HFFc6 (cell line): Measurements from ENCODE around the gene RBMS1. TPM values are rescaled to one million over a fixed set of nuclear protein-coding genes. Genes with fewer than 3 reads are reported as not detected.

ENCODE experiments used
- DNase-seq: peaks from one replicate; pipeline ENCODE4 v3.0.0-alpha.2; 2018
- H3K27ac Mint-ChIP-seq: 2 replicates; pipeline ENCODE4 v1.8.0; 2020; ENCODE audit warnings: mild to moderate bottlenecking, mixed read lengths
- H3K27me3 Mint-ChIP-seq: 2 replicates; pipeline ENCODE4 v1.8.0; 2021; ENCODE audit warnings: mild to moderate bottlenecking, moderate library complexity, mixed read lengths; ENCODE audit not compliant: insufficient read depth
- H3K36me3 Mint-ChIP-seq: 2 replicates; pipeline ENCODE4 v1.8.0; 2021; ENCODE audit warnings: low read depth, mixed read lengths
- H3K4me1 Mint-ChIP-seq: 2 replicates; pipeline ENCODE4 v1.8.0; 2020; ENCODE audit warnings: low read depth, mixed read lengths
- H3K4me3 Mint-ChIP-seq: 2 replicates; pipeline ENCODE4 v1.8.0; 2020; ENCODE audit warnings: mild to moderate bottlenecking, moderate library complexity, mixed read lengths
- H3K9me3 Mint-ChIP-seq: 2 replicates; pipeline ENCODE4 v1.8.0; 2020; ENCODE audit warnings: mild to moderate bottlenecking, mixed read lengths
- total RNA-seq, 6 experiments: library from RNA; stranded (reverse); fragmentation: NEBNext Ultra II Directional; extraction: Animal tissue kit (Norgen Biotek cat#: 25700); gene quantifications; 2 replicates in 1 of 6; 3 replicates in 5 of 6; pipeline ENCODE4 v1.2.3, GENCODE V29; 2021
- TF ChIP-seq, protein P1 (sequence below): fragments of 200-600 bp; sonication (generic); IDR thresholded peaks from 2 replicates; pipeline ENCODE4 v1.5.0; 2021; ENCODE audit warnings: antibody characterized with exemption, mild to moderate bottlenecking

Gene RBMS1
- total RNA-seq, 6 experiments from 2014 or later = 88.7 to 111 (median 96.1) TPM

DNA sequence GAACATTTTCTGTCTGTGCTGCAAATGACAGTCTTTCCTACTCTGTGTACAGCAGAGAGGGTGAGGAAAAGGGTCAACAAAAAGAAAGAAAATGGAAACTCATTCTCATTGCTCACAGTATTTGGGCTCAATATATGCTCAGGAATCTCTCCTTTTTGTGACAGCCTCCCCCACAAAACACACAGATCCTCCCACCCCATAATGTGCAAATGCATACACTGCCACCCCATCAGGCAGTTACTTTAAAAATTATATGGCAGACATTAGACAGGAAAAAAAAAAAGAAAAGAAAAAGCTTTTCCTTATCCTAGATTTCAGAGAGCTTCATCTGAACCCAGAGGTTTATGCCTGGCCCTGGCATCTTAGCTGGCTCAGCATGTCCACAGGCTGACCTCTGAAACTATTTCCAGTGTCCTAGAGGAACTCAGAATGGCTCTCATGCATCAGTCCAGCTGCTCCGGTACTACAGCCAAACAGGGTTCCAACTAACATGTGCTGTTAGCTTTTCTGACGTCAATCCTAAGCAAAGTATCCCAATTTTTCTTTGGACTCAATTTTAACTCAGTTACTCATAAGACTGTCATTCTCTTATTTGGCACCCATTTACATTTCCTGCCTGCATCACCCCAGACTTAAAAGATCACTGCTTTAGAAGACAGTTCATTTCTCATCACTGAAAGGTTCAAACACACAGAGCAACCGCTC lies 105.9 kb downstream of the RBMS1 start:
- H3K27me3 Mint-ChIP-seq = peaks cover 4% of the 10 kb centered on the region; the same call in 1 of the 2 replicates
- no peaks in the 10 kb centered on the region for H3K9me3 Mint-ChIP-seq
- peaks cover 5% of the 10 kb centered on the region for H3K36me3 Mint-ChIP-seq
- H3K4me3 Mint-ChIP-seq = peak overlapping the region; percentile 81
- H3K27ac Mint-ChIP-seq = peak overlapping the region; percentile 98
- H3K4me1 Mint-ChIP-seq = peaks cover 86% of the 10 kb centered on the region
- DNase-seq = peak; percentile 96
- TF ChIP-seq, protein P1, sequence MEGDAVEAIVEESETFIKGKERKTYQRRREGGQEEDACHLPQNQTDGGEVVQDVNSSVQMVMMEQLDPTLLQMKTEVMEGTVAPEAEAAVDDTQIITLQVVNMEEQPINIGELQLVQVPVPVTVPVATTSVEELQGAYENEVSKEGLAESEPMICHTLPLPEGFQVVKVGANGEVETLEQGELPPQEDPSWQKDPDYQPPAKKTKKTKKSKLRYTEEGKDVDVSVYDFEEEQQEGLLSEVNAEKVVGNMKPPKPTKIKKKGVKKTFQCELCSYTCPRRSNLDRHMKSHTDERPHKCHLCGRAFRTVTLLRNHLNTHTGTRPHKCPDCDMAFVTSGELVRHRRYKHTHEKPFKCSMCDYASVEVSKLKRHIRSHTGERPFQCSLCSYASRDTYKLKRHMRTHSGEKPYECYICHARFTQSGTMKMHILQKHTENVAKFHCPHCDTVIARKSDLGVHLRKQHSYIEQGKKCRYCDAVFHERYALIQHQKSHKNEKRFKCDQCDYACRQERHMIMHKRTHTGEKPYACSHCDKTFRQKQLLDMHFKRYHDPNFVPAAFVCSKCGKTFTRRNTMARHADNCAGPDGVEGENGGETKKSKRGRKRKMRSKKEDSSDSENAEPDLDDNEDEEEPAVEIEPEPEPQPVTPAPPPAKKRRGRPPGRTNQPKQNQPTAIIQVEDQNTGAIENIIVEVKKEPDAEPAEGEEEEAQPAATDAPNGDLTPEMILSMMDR = no peak

DNA sequence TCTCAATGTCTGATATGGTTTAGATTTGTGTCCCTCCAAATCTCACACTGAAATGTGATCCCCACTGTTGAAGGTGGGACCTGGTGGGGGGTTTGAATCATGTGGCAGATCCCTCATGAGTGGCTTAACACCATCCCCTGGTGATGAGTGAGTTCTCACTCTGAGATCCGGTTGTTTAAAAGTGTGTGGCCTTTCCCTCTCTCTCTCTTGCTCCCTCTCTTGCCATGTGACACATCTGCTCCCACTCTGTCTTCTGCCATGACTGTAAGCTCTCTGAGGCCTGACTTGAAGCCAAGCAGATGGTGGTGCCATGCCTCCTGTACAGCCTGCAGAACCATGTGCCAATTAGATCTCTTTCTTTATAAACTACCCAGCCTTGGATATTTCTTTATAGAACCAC lies 108.8 kb downstream of the RBMS1 start:
- Mint-ChIP-seq H3K36me3 (peaks cover 14% of the 10 kb centered on the region), H3K9me3 (no peaks in the 10 kb centered on the region), H3K4me1 (peaks cover 86% of the 10 kb centered on the region), H3K27ac (peak overlapping the region; percentile 68; the same call in 1 of the 2 replicates), H3K4me3 (no peak overlapping the region), H3K27me3 (peaks cover 7% of the 10 kb centered on the region; the same call in 1 of the 2 replicates)
- DNase-seq = no peak
- TF ChIP-seq, protein P1 = no peak

DNA sequence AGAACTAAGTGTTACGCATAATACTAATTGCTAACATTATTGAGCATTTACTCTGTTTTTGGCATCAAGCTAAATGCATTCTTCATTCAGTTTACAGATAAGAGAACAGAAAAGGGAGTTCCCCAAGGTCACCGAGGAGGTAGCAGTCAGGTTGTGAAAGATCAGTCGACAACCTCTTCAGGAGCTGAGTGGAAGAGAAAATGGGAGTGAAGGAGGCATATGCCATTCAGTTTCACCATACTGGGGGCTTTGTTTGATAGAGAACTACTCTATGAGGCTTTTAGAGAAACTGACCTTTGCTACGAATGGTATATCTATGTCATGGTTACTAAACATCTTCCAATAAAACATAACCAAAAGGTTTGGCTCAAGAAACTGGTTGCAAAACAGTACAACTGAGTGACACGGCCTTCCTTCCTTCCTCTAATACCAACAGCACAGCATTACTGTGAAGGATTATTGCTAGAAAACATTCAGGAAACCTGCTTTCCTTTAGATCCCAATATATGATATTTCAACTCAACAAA lies 112.1 kb downstream of the RBMS1 start:
- Mint-ChIP-seq H3K9me3 (no peaks in the 10 kb centered on the region), H3K4me1 (peaks cover 86% of the 10 kb centered on the region), H3K4me3 (peak overlapping the region; percentile 0; the same call in 1 of the 2 replicates), H3K36me3 (peaks cover 15% of the 10 kb centered on the region), H3K27ac (peak overlapping the region; percentile 64), H3K27me3 (peaks cover 3% of the 10 kb centered on the region; the same call in 1 of the 2 replicates)
- TF ChIP-seq, protein P1 = no peak
- no peak for DNase-seq

DNA sequence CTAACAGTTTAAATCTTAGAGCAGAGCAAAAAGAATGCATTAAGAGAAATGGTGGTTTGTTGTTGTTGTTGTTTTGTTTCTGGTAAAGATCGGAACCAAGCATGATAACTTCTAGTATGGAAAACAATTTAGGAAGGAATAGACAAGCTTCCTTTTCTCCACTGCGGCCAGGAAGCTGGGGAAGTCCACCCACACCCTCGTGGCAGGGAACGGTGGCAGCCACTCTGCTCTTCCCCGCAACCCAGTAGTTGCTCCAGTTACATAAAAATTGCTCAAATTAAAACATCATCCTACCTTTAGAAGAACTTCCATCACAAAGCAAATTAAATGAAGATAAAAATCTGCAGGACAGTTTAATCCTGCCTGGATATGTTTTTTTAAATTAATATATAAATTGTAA lies 113.0 kb downstream of the RBMS1 start:
- no peak for DNase-seq
- H3K4me1 Mint-ChIP-seq = peaks cover 90% of the 10 kb centered on the region
- TF ChIP-seq, protein P1 = no peak
- peak overlapping the region; percentile 80 for H3K27ac Mint-ChIP-seq
- H3K27me3 Mint-ChIP-seq = peaks cover 3% of the 10 kb centered on the region; the same call in 1 of the 2 replicates
- H3K36me3 Mint-ChIP-seq = peaks cover 15% of the 10 kb centered on the region
- H3K4me3 Mint-ChIP-seq = peak overlapping the region; percentile 73
- H3K9me3 Mint-ChIP-seq = no peaks in the 10 kb centered on the region

DNA sequence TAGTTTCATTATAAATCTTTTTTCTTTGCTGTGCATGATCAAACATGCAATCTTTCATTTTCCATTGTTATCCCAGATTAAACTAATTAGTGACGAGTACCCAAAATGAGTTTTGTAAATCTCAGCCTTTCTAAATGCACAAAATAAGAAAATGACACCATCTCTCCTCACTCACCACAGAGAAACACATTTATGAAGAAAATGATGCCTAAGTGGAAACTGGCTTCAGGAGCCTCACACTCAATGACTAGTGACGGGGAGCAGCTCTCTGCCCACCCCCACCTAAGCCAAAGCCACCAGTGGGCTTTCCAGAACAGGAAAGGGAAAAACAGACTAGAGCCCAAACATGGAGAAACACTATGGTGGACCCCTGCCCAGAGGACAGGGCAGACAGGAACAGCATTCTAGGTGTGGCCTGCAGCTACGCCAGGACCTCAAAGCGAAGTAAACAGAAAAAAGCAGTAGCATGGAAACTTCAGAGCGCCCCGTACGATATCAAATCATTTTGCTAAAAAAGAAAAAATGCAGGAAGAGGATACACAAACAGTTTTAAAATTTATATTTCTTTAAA lies 113.5 kb downstream of the RBMS1 start:
- Mint-ChIP-seq H3K9me3 (no peaks in the 10 kb centered on the region), H3K4me1 (peaks cover 90% of the 10 kb centered on the region), H3K27ac (peak overlapping the region; percentile 80), H3K27me3 (peaks cover 3% of the 10 kb centered on the region; the same call in 1 of the 2 replicates), H3K36me3 (peaks cover 14% of the 10 kb centered on the region), H3K4me3 (peak overlapping the region; percentile 73)
- TF ChIP-seq, protein P1 = no peak
- no peak for DNase-seq
